Measurements from ENCODE around the gene TMEM41B. TPM values are rescaled to one million over a fixed set of nuclear protein-coding genes. Genes with fewer than 3 reads are reported as not detected.
A peak's percentile ranks its signal among the peaks of the same experiment; 100 is the strongest.

The TMEM41B gene, protein sequence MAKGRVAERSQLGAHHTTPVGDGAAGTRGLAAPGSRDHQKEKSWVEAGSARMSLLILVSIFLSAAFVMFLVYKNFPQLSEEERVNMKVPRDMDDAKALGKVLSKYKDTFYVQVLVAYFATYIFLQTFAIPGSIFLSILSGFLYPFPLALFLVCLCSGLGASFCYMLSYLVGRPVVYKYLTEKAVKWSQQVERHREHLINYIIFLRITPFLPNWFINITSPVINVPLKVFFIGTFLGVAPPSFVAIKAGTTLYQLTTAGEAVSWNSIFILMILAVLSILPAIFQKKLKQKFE
- 12.2 TPM for total RNA-seq (2013)
- polyA plus RNA-seq (10 to 100 TPM in 1 of 3 donors, 1 to 10 TPM in 2; 5.5 to 11.3 (median 5.9) TPM), polyA minus RNA-seq (12.8 and 15.1 TPM in 2 replicates), total RNA-seq (26.0 to 75.8 (median 35.3) reads per million in 11 experiments)

DNA sequence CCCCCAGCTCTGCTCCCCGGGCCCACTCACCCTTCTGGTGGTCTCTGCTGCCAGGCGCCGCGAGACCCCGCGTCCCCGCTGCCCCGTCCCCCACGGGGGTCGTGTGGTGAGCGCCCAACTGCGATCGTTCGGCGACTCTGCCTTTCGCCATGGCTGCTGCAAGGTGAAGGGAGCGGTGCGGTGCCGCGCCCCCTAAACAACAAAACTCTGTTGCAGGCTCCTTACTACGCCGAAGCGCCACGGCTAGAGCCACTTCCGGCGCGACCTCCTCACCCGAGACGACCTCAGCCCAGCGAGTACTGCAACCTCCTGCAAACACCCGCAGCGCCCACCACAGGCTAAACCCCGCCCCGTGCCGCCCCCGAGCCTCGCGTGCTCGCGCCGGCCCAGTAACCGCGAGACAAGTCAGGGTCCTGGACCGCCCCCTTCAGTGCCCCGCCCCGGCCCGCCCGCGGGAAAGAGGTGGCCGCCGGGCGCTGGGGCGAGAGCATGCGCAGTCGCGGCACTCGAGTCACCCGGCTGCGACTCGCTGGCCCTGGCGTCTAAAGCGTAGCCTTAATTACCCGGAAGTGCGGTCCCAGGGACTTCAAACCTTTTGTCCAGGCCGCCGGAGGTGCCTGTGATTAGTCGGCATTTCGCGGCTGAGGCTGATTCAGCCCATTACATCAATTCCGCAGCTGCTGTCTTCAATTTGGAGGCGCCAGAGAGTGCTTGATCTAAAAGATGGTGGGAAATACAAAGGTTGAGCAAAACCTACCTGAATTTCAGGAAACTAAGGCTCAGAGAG is at the start of gene TMEM41B:
TMEM41B (minus strand) TSS at position 303 of the 787 bp plus-strand sequence; CDS start at position 151, 152 bp downstream.
- Histone ChIP-seq H3K36me3 (replicated peaks in 1 of 2; ENCODE audit: control insufficient read depth in 1 of 2, insufficient read depth in 2 of 2, low read length in 2 of 2) (no peaks in the 10 kb centered on the region), H3K9ac (ENCODE audit: insufficient read depth, low read length, poor library complexity, severe bottlenecking) (peak within 1 kb of the TSS; percentile 94), H3K27me3 (ENCODE audit: control insufficient read depth in 2 of 2, insufficient read depth in 2 of 2, low read length in 2 of 2) (no peaks in the 10 kb centered on the region), H3K27ac (ENCODE audit: low read depth in 1 of 2, low read length in 2 of 2) (peak within 1 kb of the TSS; percentile 58 to 87), H3K4me3 (replicated peaks in 1 of 3; ENCODE audit: low read depth in 2 of 3, low read length in 3 of 3) (peak within 1 kb of the TSS; percentile 90 to 98 (median 92)), H3K4me1 (ENCODE audit: control insufficient read depth in 1 of 2, insufficient read depth in 2 of 2, low read length in 2 of 2) (peaks cover 25 to 26% of the 10 kb centered on the region in 2 donors), H4K20me1 (ENCODE audit: insufficient read depth, low read length) (no peaks in the 10 kb centered on the region), H2AFZ (ENCODE audit: insufficient read depth, low read depth, low read length, poor library complexity, severe bottlenecking) (peak within 1 kb of the TSS; percentile 96), H3K4me2 (replicated peaks; ENCODE audit: extremely low read depth, low read length, poor library complexity, severe bottlenecking) (peak within 1 kb of the TSS; percentile 96), H3K9me3 (replicated peaks in 1 of 2; ENCODE audit: control insufficient read depth in 1 of 2, insufficient read depth in 1 of 2, low read length in 2 of 2) (no peaks in the 10 kb centered on the region), H3K79me2 (ENCODE audit: insufficient read depth, low read length) (peaks cover 49% of the 10 kb centered on the region)
- no peaks in the 10 kb centered on the region for H3K36me3 Mint-ChIP-seq
- DNase-seq, result peak; percentile 99
- peaks cover 54% of the 10 kb centered on the region for H3K4me1 Mint-ChIP-seq
- H3K27me3 Mint-ChIP-seq (ENCODE audit: low read depth in 3 of 3), result peaks cover 0 to 4% (median 1%) of the 10 kb centered on the region in 3 donors
- WGBS (ENCODE audit: insufficient coverage), result under 1% methylated on average over 55 of the region's 71 CpGs
- intact Hi-C loops (cut with micrococcal nuclease), result loop anchor here (2.0 to 10.0 kb wide), 5 partner anchors 48 to 630 kb away; partner anchors contain the start of genes IPO7 (in 1 of the 2), RPL27A (in 1 of the 2) and TRIM66 (in 1 of the 2)
- H3K9me3 Mint-ChIP-seq, result no peaks in the 10 kb centered on the region
- peak within 1 kb of the TSS; percentile 89 to 96 (median 94) for H3K27ac Mint-ChIP-seq
- TF ChIP-seq, protein P1, sequence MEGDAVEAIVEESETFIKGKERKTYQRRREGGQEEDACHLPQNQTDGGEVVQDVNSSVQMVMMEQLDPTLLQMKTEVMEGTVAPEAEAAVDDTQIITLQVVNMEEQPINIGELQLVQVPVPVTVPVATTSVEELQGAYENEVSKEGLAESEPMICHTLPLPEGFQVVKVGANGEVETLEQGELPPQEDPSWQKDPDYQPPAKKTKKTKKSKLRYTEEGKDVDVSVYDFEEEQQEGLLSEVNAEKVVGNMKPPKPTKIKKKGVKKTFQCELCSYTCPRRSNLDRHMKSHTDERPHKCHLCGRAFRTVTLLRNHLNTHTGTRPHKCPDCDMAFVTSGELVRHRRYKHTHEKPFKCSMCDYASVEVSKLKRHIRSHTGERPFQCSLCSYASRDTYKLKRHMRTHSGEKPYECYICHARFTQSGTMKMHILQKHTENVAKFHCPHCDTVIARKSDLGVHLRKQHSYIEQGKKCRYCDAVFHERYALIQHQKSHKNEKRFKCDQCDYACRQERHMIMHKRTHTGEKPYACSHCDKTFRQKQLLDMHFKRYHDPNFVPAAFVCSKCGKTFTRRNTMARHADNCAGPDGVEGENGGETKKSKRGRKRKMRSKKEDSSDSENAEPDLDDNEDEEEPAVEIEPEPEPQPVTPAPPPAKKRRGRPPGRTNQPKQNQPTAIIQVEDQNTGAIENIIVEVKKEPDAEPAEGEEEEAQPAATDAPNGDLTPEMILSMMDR (IDR thresholded peaks at IDR 0.05), result peak; percentile 8
- peak within 1 kb of the TSS; percentile 96 to 97 for H3K4me3 Mint-ChIP-seq

DNA sequence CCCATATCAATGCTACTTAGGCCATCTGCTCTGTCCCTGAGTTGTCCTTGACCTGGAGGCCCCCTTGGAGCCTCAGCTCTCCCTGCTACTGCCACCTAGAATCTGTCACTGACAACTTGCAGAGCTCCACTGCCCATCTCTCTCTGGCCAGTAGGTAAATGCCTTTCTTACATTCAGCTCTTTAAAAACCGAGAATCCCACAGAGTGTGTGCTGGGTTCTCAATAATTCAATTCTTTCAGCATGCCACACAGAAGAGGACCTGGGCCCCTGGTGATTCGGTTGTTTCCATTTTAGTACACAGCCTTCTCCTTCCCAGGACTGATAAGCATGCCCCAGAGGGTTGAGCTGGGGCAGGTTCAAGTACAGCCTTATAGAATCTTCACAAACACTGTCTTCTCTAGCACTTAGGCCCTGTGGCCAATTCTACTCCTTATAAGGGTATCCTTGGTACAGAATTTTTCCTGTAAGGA is 48.0 kb upstream of the TMEM41B start:
- intact Hi-C loops (cut with micrococcal nuclease), result loop anchor here (5.0 kb wide), 1 partner anchor 45 kb away; no protein-coding TSS in a partner anchor
- no peaks in the 10 kb centered on the region for H4K20me1 ChIP-seq (ENCODE audit: insufficient read depth, low read length)
- TF ChIP-seq, protein P1 (IDR thresholded peaks at IDR 0.05), result no peak
- no peak for DNase-seq
- Mint-ChIP-seq H3K27me3 (ENCODE audit: low read depth in 3 of 3) (peaks cover 0 to 3% (median 1%) of the 10 kb centered on the region in 3 donors), H3K4me3 (peak overlapping the region in 1 of 2 donors; percentile 1), H3K27ac (peak overlapping the region in 6 of 7 donors; percentile 4 to 98 (median 55)), H3K9me3 (no peaks in the 10 kb centered on the region), H3K36me3 (peaks cover 0 to 2% of the 10 kb centered on the region in 2 donors), H3K4me1 (peaks cover 18% of the 10 kb centered on the region)
- no peak overlapping the region for H3K9ac ChIP-seq (ENCODE audit: insufficient read depth, low read length, poor library complexity, severe bottlenecking)
- H3K4me2 ChIP-seq (replicated peaks; ENCODE audit: extremely low read depth, low read length, poor library complexity, severe bottlenecking), result no peak overlapping the region
- no peaks in the 10 kb centered on the region for H3K36me3 ChIP-seq (replicated peaks in 1 of 2; ENCODE audit: control insufficient read depth in 1 of 2, insufficient read depth in 2 of 2, low read length in 2 of 2)
- no peaks in the 10 kb centered on the region for H3K79me2 ChIP-seq (ENCODE audit: insufficient read depth, low read length)
- H3K4me1 ChIP-seq (ENCODE audit: control insufficient read depth in 1 of 2, insufficient read depth in 2 of 2, low read length in 2 of 2), result peaks cover 12 to 15% of the 10 kb centered on the region in 2 donors
- no peaks in the 10 kb centered on the region for H3K27me3 ChIP-seq (ENCODE audit: control insufficient read depth in 2 of 2, insufficient read depth in 2 of 2, low read length in 2 of 2)
- no peak overlapping the region for H2AFZ ChIP-seq (ENCODE audit: insufficient read depth, low read depth, low read length, poor library complexity, severe bottlenecking)
- WGBS (ENCODE audit: insufficient coverage), result no CpG with 5 or more reads among the region's 2 CpGs
- no peak overlapping the region for H3K4me3 ChIP-seq (replicated peaks in 1 of 3; ENCODE audit: low read depth in 2 of 3, low read length in 3 of 3)
- no peaks in the 10 kb centered on the region for H3K9me3 ChIP-seq (replicated peaks in 1 of 2; ENCODE audit: control insufficient read depth in 1 of 2, insufficient read depth in 1 of 2, low read length in 2 of 2)
- H3K27ac ChIP-seq (ENCODE audit: low read depth in 1 of 2, low read length in 2 of 2), result no peak overlapping the region
